ENCODE measurements around the gene WTIP. TPM values are rescaled to one million over a fixed set of nuclear protein-coding genes. Genes with fewer than 3 reads are reported as not detected.

Gene WTIP
- total RNA-seq, 4 donors from 2014 or later, result 0.49 to 9.3 (median 2.4) TPM

DNA sequence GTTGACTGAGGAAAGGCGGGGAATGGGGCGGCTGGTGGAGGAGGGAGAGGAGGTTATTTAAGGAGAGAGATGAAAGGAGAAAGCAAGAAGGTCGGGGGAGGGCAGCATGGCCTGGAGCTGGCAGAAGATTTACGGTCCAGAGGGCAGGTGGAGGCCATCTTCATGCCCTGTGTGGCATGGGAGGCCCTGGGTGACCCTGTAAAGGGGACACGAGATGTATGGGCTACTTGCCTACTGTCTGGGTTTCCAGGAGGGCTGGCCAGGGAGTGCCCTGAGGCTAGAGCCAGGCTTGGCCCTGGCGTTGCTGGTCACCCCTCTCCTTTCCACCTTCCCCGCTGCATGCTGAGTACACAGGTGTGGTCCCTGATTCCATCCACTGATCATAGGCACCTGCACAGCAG is 6.1 kb downstream of the WTIP start:
- peaks cover 0 to 26% (median 0%) of the 10 kb centered on the region in 3 donors for H3K36me3 ChIP-seq
- H3K9me3 ChIP-seq, result no peaks in the 10 kb centered on the region
- H3K27ac ChIP-seq, result no peak overlapping the region
- peaks cover 0 to 16% (median 0%) of the 10 kb centered on the region in 4 donors for H3K27me3 ChIP-seq
- H3K4me3 ChIP-seq, result no peak overlapping the region
- intact Hi-C loops (cut with DNase I), result no loop called here
- 87 to 90% methylated on average over 6 to 7 of the region's 7 CpGs for WGBS, 2 donors
- H3K4me1 ChIP-seq, result peaks cover 1 to 21% (median 11%) of the 10 kb centered on the region in 3 donors
- TF ChIP-seq CTCF (IDR thresholded peaks at IDR 0.05), result no peak
- no peak for TF ChIP-seq POLR2A (IDR thresholded peaks at IDR 0.05)
- no peak for DNase-seq

DNA sequence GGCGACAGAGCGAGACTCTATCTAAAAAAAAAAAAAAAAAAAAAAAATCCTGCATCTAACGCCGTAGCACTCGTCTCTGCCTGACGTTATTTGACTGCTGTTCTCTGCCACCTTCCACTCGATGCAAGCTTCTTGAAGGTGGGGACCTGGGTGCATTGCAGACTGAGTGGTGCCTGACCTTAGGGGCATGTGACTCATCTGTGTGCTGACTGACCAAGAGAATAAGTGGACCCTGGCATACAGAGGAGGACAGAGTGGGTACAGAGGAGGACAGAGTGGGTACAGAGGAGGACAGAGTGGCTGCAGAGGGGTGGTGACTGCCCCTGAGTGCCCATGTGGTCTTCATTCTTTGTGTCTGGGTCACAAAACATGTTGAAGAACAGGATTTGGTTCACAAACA is 7.6 kb downstream of the WTIP start:
- no peak overlapping the region for H3K27ac ChIP-seq
- intact Hi-C loops (cut with DNase I), result no loop called here
- H3K4me3 ChIP-seq, result no peak overlapping the region
- WGBS, 2 donors, result 88 to 92% methylated on average over 4 to 7 of the region's 7 CpGs
- no peak for TF ChIP-seq CTCF (IDR thresholded peaks at IDR 0.05)
- no peak for TF ChIP-seq POLR2A (IDR thresholded peaks at IDR 0.05)
- H3K36me3 ChIP-seq, result peaks cover 3 to 41% (median 6%) of the 10 kb centered on the region in 3 donors
- peaks cover 0 to 5% (median 4%) of the 10 kb centered on the region in 3 donors for H3K4me1 ChIP-seq
- no peaks in the 10 kb centered on the region for H3K9me3 ChIP-seq
- H3K27me3 ChIP-seq, result peaks cover 0 to under 1% (median 0%) of the 10 kb centered on the region in 4 donors
- DNase-seq, result no peak

DNA sequence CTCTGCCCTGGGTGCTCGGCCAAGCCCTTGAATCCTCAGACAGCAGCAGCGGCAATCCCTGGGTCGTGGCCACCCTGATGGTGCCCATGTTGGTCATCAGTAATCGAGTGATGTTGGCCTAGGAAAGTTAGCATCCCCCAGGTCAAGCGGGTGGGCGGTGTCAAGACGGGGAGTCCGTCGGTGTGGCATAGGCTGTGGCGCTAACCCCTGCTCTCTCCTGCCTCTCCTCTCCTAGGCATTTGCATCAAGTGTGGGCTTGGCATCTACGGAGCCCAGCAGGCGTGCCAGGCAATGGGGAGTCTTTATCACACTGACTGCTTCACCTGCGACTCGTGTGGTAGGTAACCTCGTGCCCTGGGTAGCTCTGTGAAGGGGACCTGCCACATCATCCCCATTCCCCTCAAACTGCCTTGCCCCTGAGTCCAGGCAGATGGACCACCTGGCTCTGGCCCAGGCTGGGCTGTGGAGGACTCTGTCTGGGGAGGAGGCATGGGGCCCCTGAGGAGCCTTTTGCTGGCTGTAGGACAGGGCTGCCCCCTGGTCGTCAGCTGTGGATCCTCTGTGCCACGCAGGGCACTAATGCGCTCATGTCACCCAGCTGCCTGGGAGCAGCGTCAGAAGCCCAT is 8.7 kb downstream of the WTIP start:
- no peak for DNase-seq
- H3K27ac ChIP-seq, result no peak overlapping the region
- 93% methylated on average over 13 of the region's 19 CpGs; no CpG with 5 or more reads in 1 of the 2 donors for WGBS, 2 donors
- no peaks in the 10 kb centered on the region for H3K4me1 ChIP-seq
- H3K27me3 ChIP-seq, result no peaks in the 10 kb centered on the region
- intact Hi-C loops (cut with DNase I), result no loop called here
- H3K4me3 ChIP-seq, result no peak overlapping the region
- TF ChIP-seq CTCF (IDR thresholded peaks at IDR 0.05), result no peak
- no peak for TF ChIP-seq POLR2A (IDR thresholded peaks at IDR 0.05)
- peaks cover 3 to 52% (median 6%) of the 10 kb centered on the region in 3 donors for H3K36me3 ChIP-seq
- H3K9me3 ChIP-seq, result no peaks in the 10 kb centered on the region

DNA sequence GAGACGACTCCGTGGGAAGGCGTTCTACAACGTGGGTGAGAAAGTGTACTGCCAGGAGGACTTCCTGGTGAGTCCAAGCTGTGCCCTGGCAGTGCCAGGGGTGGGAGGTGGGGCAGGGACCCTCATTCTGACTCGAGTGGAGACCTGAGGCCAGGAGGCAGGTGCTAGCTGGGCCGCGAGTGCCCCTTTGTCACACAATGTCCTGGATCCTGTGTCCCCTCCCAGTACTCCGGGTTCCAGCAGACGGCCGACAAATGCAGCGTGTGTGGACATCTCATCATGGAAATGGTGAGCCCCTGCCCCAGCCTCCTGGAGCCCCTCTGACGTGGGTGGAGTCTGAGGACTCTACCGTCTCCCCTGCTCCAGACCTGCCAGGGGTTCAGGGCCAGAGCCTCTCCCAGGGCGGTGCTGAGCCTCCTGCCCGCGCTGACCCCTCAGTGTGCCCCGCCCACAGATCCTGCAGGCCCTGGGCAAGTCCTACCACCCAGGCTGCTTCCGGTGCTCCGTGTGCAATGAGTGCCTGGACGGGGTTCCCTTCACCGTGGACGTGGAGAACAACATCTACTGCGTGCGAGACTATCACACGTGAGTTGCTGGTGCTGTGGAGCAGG is 11.6 kb downstream of the WTIP start:
- Histone ChIP-seq H3K36me3 (peaks cover 3 to 81% (median 6%) of the 10 kb centered on the region in 3 donors), H3K9me3 (no peaks in the 10 kb centered on the region), H3K4me3 (no peak overlapping the region), H3K4me1 (peaks cover 0 to under 1% (median 0%) of the 10 kb centered on the region in 3 donors), H3K27ac (no peak overlapping the region), H3K27me3 (no peaks in the 10 kb centered on the region)
- no peak for TF ChIP-seq CTCF (IDR thresholded peaks at IDR 0.05)
- TF ChIP-seq POLR2A (IDR thresholded peaks at IDR 0.05), result no peak
- intact Hi-C loops (cut with DNase I), result no loop called here
- WGBS, 2 donors, result 81 to 93% methylated on average over 9 of the region's 25 CpGs
- no peak for DNase-seq

DNA sequence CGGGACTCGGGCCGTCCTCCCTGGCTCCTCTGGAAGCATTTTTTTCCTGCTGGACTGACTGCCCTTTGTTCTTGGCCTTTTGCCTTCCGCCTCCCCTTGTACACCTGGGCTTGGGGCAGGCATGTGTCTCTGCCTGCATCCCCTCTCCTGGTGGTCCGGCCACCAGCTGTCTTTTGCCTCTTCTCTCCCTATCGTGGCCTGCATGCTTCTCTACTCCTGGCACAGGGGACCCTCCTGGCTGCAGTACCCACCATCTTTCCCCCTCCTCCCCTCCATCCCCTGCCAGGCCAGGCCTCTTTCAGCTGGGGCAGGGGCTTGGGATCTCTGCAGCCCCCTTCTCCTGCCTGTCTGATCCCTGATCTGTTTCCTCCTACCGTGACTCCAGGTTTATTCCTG is 12.1 kb downstream of the WTIP start:
- no peak for DNase-seq
- 85 to 98% methylated on average over 6 of the region's 7 CpGs for WGBS, 2 donors
- H3K9me3 ChIP-seq, result no peaks in the 10 kb centered on the region
- H3K4me3 ChIP-seq, result no peak overlapping the region
- intact Hi-C loops (cut with DNase I), result no loop called here
- TF ChIP-seq POLR2A (IDR thresholded peaks at IDR 0.05) (no peak), CTCF (IDR thresholded peaks at IDR 0.05) (no peak)
- H3K27ac ChIP-seq, result no peak overlapping the region
- peaks cover 3 to 81% (median 6%) of the 10 kb centered on the region in 3 donors for H3K36me3 ChIP-seq
- no peaks in the 10 kb centered on the region for H3K27me3 ChIP-seq
- peaks cover 0 to 3% (median 0%) of the 10 kb centered on the region in 3 donors for H3K4me1 ChIP-seq
